Kidney capillary endothelial cell (primary cell): ENCODE results near the gene SULT1A3.
A peak's percentile ranks its signal among the peaks of the same experiment; 100 is the strongest.
"Not testable (repeated sequence)": the region's sequence is repeated elsewhere in the genome, so short reads cannot be mapped to it uniquely, and the experiment has no call there.

Source experiments
- DNase-seq: peaks from one replicate; pipeline ENCODE4 v3.0.0-alpha.2; 2018; ENCODE audit warnings: low spot score

The SULT1A3 gene

GRCh38 chr16:30186782-30187555, 12.1 kb upstream of the SULT1A3 start:
- DNase-seq: peak; percentile 24

- DNase-seq: no peak
Observed at GRCh38 chr16:30187556-30187865, 11.5 kb upstream of the SULT1A3 start.

GRCh38 chr16:30187971-30188561, 11.0 kb upstream of the SULT1A3 start:
- no peak for DNase-seq

- not testable (repeated sequence) for DNase-seq
Observed at GRCh38 chr16:30191158-30191557, 7.9 kb upstream of the SULT1A3 start.

GRCh38 chr16:30193098-30193497, 6.0 kb upstream of the SULT1A3 start:
- not testable (repeated sequence) for DNase-seq

- DNase-seq: not testable (repeated sequence)
Observed at GRCh38 chr16:30193615-30194014, 5.4 kb upstream of the SULT1A3 start, which contains the start of the genes BOLA2B and SLX1A. Gene BOLA2B, minus strand, starts transcription at chr16:30193666. Its CDS starts 71 bp downstream, at chr16:30193595. Gene SLX1A, plus strand, starts transcription at chr16:30193875. Its CDS starts 210 bp downstream, at chr16:30194085.

GRCh38 chr16:30194172-30194925, 4.7 kb upstream of the SULT1A3 start:
- not testable (repeated sequence) for DNase-seq

GRCh38 chr16:30197001-30197400, 2.1 kb upstream of the SULT1A3 start:
- DNase-seq: not testable (repeated sequence)

GRCh38 chr16:30199608-30200343, 721 bp downstream of the SULT1A3 start:
- not testable (repeated sequence) for DNase-seq

- DNase-seq: not testable (repeated sequence)
Observed at GRCh38 chr16:30205541-30206236, 6.6 kb downstream of the SULT1A3 start.

GRCh38 chr16:30206252-30206651, 7.2 kb downstream of the SULT1A3 start:
- DNase-seq: not testable (repeated sequence)

- DNase-seq: not testable (repeated sequence)
Observed at GRCh38 chr16:30207063-30207704, 8.1 kb downstream of the SULT1A3 start.

- not testable (repeated sequence) for DNase-seq
Observed at GRCh38 chr16:30209032-30209431, 10.0 kb downstream of the SULT1A3 start.

- not testable (repeated sequence) for DNase-seq
Observed at GRCh38 chr16:30211414-30211813, 12.4 kb downstream of the SULT1A3 start.

GRCh38 chr16:30217082-30217481, 18.0 kb downstream of the SULT1A3 start:
- not testable (repeated sequence) for DNase-seq

- not testable (repeated sequence) for DNase-seq
Observed at GRCh38 chr16:30248379-30248778, 49.3 kb downstream of the SULT1A3 start, which contains the start of gene NPIPB13. Gene NPIPB13, minus strand, starts transcription at chr16:30248479. Its CDS starts 2,906 bp downstream, at chr16:30245573.
